GM12865 (cell line): Measurements from ENCODE around the gene CCDC90B.
"Not testable (repeated sequence)": the region's sequence is repeated elsewhere in the genome, so short reads cannot be mapped to it uniquely, and the experiment has no call there.

Source experiments
- DNase-seq: peaks from one replicate; pipeline ENCODE4 v3.0.0; 2010; ENCODE audit warnings: low read depth
- H3K4me3 ChIP-seq: 2 replicates; pipeline ENCODE4 v1.5.1; 2011; ENCODE audit warnings: mild to moderate bottlenecking, low read depth, low read length, control low read depth
- TF ChIP-seq, protein P1 (sequence below): IDR thresholded peaks from 2 replicates; pipeline ENCODE4 v1.5.1; 2011; ENCODE audit warnings: low read length, control low read depth, low read depth, inconsistent platforms; ENCODE audit not compliant: insufficient read depth; ENCODE audit errors: missing control alignments

The CCDC90B gene

DNA sequence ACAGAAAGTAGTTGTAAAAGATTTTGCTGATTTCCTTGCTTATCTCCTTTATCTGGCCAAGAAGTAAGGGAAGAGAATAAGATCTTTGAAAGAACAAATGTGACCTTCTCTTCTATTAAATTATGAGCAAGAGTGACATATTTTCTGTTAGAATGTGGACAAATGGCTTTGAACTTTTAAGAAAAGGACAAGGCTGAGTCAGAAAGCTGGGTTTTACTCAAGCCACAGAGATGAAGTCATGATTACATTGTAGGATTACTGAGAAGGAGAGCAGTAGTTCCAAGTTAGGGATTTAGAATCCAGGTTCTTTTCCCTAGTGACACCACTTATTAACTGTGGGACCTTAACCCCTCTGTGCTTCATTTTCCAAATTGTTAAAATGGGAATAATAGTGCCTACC lies 13.5 kb downstream of the CCDC90B start:
- TF ChIP-seq, protein P1, sequence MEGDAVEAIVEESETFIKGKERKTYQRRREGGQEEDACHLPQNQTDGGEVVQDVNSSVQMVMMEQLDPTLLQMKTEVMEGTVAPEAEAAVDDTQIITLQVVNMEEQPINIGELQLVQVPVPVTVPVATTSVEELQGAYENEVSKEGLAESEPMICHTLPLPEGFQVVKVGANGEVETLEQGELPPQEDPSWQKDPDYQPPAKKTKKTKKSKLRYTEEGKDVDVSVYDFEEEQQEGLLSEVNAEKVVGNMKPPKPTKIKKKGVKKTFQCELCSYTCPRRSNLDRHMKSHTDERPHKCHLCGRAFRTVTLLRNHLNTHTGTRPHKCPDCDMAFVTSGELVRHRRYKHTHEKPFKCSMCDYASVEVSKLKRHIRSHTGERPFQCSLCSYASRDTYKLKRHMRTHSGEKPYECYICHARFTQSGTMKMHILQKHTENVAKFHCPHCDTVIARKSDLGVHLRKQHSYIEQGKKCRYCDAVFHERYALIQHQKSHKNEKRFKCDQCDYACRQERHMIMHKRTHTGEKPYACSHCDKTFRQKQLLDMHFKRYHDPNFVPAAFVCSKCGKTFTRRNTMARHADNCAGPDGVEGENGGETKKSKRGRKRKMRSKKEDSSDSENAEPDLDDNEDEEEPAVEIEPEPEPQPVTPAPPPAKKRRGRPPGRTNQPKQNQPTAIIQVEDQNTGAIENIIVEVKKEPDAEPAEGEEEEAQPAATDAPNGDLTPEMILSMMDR = no peak
- DNase-seq = no peak
- no peak overlapping the region for H3K4me3 ChIP-seq

DNA sequence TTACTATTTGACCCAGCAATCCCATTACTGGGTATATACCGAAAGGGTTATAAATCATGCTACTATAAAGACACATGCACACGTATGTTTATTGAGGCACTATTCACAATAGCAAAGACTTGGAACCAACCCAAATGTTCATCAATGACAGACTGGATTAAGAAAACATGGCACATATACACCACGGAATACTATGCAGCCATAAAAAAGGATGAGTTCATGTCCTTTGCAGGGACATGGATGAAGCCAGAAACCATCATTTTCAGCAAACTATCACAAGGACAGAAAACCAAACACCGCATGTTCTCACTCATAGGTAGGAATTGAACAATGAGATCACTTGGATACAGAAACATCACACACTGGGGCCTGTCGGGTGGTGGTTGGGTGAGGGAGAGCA lies 14.4 kb downstream of the CCDC90B start:
- not testable (repeated sequence) for DNase-seq, H3K4me3 ChIP-seq

DNA sequence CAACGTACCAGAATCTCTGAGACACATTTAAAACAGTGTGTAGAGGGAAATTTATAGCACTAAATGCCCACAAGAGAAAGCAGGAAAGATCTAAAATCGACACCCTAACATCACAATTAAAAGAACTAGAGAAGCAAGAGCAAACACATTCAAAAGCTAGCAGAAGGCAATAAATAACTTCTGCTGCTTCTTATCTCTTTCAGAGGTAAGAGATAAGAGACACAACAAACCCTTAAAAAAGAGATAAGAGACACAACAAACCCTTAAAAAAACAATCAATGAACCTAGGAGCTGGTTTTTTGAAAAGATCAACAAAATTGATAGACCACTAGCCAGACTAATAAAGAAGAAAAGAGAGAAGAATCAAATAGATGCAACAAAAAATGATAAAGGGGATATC lies 17.1 kb downstream of the CCDC90B start:
- not testable (repeated sequence) for H3K4me3 ChIP-seq, DNase-seq

DNA sequence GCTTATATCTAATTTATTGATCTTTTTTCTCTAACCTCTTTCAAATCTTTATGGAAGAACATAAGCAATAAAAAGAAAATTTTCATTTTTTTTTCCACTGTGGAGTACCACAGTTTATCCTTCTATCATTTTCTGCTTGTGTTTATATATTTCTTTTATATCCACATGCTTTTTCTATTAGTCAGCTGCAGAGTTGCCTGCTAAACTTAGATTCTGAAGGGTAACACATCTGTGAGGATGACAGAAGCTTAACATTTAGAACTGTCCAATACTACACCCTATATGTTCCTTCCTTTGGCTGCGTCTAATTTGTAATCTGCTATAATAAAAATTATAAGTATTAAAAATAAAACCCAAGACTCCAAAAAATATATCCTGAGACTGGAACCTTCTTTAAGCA lies 20.8 kb downstream of the CCDC90B start:
- TF ChIP-seq, protein P1 = no peak
- DNase-seq = no peak
- no peak overlapping the region for H3K4me3 ChIP-seq

DNA sequence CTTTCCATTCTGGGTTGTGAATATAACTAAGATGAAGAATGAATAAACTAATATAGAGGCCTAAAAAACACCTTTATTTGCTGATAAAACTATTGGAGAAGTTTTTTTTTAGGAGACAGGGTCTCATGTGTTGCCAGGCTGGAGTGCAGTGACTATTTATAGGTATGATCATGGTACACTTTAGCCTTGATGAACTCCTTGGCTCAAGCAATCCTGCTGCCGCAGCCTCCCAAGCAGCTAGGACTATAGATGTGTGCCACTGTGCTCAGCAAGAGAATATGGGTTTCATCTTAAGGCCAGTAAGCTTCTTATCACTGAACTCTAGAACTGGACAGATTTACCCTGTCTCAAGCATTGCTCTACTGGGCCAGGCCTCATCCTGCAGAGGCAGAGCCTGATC lies 26.6 kb downstream of the CCDC90B start:
- no peak for DNase-seq
- TF ChIP-seq, protein P1 = no peak
- H3K4me3 ChIP-seq = no peak overlapping the region

DNA sequence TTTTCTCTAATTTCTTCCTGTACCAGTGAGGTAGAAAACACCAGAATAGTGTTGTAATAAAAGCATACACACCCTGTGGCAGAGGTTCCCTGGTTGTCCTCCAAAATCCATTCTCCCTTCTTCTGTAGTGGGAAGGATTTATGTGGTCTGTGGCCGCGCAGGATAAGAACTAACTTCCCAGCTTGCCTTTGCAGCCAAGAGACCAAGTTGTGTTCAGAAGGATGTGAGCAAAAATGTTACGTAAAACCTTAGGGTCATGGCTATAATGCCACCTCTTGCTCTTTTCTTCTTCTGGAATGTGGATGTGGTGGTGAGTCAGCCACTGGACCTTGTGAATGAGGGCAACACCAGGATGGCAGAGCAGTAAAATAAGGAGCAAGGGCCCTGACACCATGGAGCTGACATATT lies 28.4 kb downstream of the CCDC90B start:
- no peak for DNase-seq
- TF ChIP-seq, protein P1 = no peak
- H3K4me3 ChIP-seq = no peak overlapping the region

DNA sequence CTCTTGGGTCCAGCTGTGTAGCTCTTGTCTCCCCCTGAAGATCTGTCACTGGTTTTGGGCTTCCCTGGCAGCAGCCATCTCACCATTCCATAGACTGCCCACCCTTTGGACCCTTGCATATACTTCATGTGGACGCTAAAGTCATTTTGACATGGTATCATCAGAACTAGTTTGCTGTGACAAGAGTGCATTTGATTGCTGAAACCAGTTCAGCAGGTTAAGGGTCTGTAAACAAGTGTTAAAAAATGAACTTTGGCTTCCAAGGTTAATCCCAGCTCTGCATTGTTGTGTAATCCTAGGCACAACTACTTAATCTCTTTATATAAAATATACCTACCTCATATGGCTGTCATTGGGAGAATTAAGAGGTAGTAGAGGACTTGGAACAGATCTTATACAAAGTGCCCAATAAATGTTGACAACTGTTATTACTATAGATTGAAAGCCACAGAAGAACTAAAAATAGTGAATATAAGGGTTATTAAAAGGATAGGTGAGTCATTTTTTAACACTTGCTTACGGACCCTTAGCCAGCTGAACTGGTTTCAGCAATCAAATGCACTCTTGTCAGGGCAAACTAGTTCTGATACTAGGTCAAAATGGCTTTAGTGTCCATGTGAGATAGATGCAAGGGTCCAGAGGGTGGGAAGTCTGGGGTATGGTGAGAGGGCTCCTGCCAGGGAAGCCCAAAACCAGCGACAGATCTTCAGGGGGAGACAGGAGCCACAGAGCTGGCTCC lies 29.4 kb downstream of the CCDC90B start:
- no peak for DNase-seq
- no peak overlapping the region for H3K4me3 ChIP-seq
- TF ChIP-seq, protein P1 = no peak

DNA sequence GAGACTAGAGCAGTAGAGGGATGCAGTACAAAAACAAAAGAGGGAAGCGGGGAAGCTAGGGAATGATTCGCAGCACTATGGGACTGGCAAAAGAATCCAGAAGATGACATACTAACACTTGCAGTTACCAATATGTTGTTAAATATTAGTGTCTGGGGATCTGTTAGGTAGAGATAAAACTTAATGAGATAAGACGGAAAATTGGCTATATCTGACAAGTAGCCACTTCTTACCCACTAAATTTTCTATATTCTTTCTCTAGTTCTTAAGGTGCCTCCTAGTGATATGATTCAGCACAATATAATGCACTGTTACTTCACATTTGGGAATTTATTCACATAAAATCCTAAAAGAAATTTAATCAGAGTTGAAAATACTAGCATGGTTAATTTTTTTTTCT lies 30.8 kb downstream of the CCDC90B start:
- no peak for DNase-seq
- TF ChIP-seq, protein P1 = no peak
- no peak overlapping the region for H3K4me3 ChIP-seq
